IMR-90 (cell line): Measurements from ENCODE around the gene RALGPS1. TPM values are rescaled to one million over a fixed set of nuclear protein-coding genes. Genes with fewer than 3 reads are reported as not detected.

Experiments used
- ATAC-seq: fragments of 200-7000 bp; cut with Tn5 transposase; 2 replicates; pipeline ENCODE4 v1.9.1; 2020; ENCODE audit warnings: low read depth, mild to moderate bottlenecking, moderate library complexity
- BruUV-seq: library from RNA; stranded (reverse); fragments of 400-500 nt; replicated peaks from 2 replicates; lab custom pipeline; 2021; lab: Mats Ljungman, UMichigan
- CTCF ChIA-PET: fragments of 300-600 bp; formaldehyde crosslinking; extraction: SDS; loops from one replicate; lab custom pipeline; 2021; ENCODE audit warnings: antibody characterized with exemption; lab: Yijun Ruan, JAX
- POLR2A ChIA-PET: fragments of 300-600 bp; sonication (Branson Sonifier 250); formaldehyde crosslinking; loops from one replicate; lab custom pipeline; 2022; ENCODE audit warnings: antibody characterized with exemption; ENCODE audit not compliant: unreplicated experiment; lab: Charles Lee
- DNase-seq: peaks from one replicate; pipeline ENCODE4 v3.0.0; 2013
- H2AFZ ChIP-seq: replicated peaks from 2 replicates; pipeline ENCODE3; 2013; ENCODE audit warnings: low read length, mild to moderate bottlenecking; ENCODE audit not compliant: poor library complexity
- H2AK5ac ChIP-seq: 2 replicates; pipeline ENCODE4 v1.6.1; 2013; ENCODE audit warnings: low read depth, low read length, inconsistent platforms
- H2AK9ac ChIP-seq: replicated peaks from 2 replicates; pipeline ENCODE3; 2013; ENCODE audit warnings: mild to moderate bottlenecking, low read depth, low read length, moderate library complexity; ENCODE audit not compliant: poor library complexity
- H2BK120ac ChIP-seq: 2 replicates; pipeline ENCODE4 v1.6.1; 2013; ENCODE audit warnings: low read depth, low read length, inconsistent platforms
- H2BK15ac ChIP-seq: 3 replicates; pipeline ENCODE4 v1.6.1; 2013; ENCODE audit warnings: low read depth, low read length, inconsistent platforms
- H2BK20ac ChIP-seq: 2 replicates; pipeline ENCODE4 v1.6.1; 2013; ENCODE audit warnings: low read depth, mild to moderate bottlenecking, inconsistent platforms, low read length, moderate library complexity
- H2BK5ac ChIP-seq: 2 replicates; pipeline ENCODE4 v1.6.1; 2013; ENCODE audit warnings: mild to moderate bottlenecking, low read depth, low read length, inconsistent platforms; ENCODE audit not compliant: poor library complexity, severe bottlenecking
- H3K14ac ChIP-seq: replicated peaks from 2 replicates; pipeline ENCODE4 v1.6.1; 2013; ENCODE audit warnings: low read depth, low read length, inconsistent platforms
- H3K18ac ChIP-seq: 2 replicates; pipeline ENCODE4 v1.6.1; 2013; ENCODE audit warnings: low read depth, low read length, control low read depth
- H3K23ac ChIP-seq: 2 replicates; pipeline ENCODE4 v1.6.1; 2013; ENCODE audit warnings: low read depth, low read length, inconsistent platforms
- H3K27ac ChIP-seq: 2 replicates; pipeline ENCODE4 v1.5.1; 2013; ENCODE audit warnings: mild to moderate bottlenecking, control low read depth, low read length; ENCODE audit not compliant: insufficient read depth
- H3K27me3 ChIP-seq: 2 replicates; pipeline ENCODE4 v1.6.1; 2013; ENCODE audit warnings: low read length; ENCODE audit not compliant: control insufficient read depth, insufficient read depth
- H3K36me3 ChIP-seq: 2 replicates; pipeline ENCODE4 v1.6.1; 2013; ENCODE audit warnings: low read length, mixed read lengths; ENCODE audit not compliant: control insufficient read depth, insufficient read depth
- H3K4ac ChIP-seq: 2 replicates; pipeline ENCODE4 v1.6.1; 2013; ENCODE audit warnings: low read depth, low read length, inconsistent platforms
- H3K4me1 ChIP-seq: 2 replicates; pipeline ENCODE4 v1.6.1; 2013; ENCODE audit warnings: low read length, mixed read lengths; ENCODE audit not compliant: control insufficient read depth, insufficient read depth
- H3K4me2 ChIP-seq: 2 replicates; pipeline ENCODE4 v1.6.1; 2013; ENCODE audit warnings: low read depth, mild to moderate bottlenecking, control low read depth, low read length, moderate library complexity
- H3K4me3 ChIP-seq: 2 replicates; pipeline ENCODE4 v1.5.1; 2013; ENCODE audit warnings: low read depth, mild to moderate bottlenecking, control low read depth, low read length, moderate library complexity; ENCODE audit not compliant: insufficient read depth
- H3K56ac ChIP-seq: 2 replicates; pipeline ENCODE4 v1.6.1; 2013; ENCODE audit warnings: low read length, inconsistent platforms; ENCODE audit not compliant: insufficient read depth; ENCODE audit errors: extremely low read depth
- H3K79me1 ChIP-seq, 2 experiments: 2 replicates each; pipeline ENCODE4 v1.6.1; 2013; ENCODE audit warnings: low read length in 2 of 2, inconsistent platforms in 1 of 2, low read depth in 1 of 2
- H3K9ac ChIP-seq: 2 replicates; pipeline ENCODE4 v1.6.1; 2013; ENCODE audit warnings: low read depth, low read length, control low read depth
- H3K9me1 ChIP-seq: 2 replicates; pipeline ENCODE4 v1.6.1; 2013; ENCODE audit warnings: low read length, inconsistent platforms; ENCODE audit not compliant: insufficient read depth
- H3K9me3 ChIP-seq: 2 replicates; pipeline ENCODE4 v1.6.1; 2013; ENCODE audit warnings: low read length; ENCODE audit not compliant: control insufficient read depth, insufficient read depth
- H4K20me1 ChIP-seq: 2 replicates; pipeline ENCODE4 v1.6.1; 2013; ENCODE audit warnings: low read length, inconsistent platforms; ENCODE audit not compliant: insufficient read depth
- H4K5ac ChIP-seq: 2 replicates; pipeline ENCODE4 v1.6.1; 2013; ENCODE audit warnings: mild to moderate bottlenecking, low read depth, low read length, control low read depth
- H4K8ac ChIP-seq, 2 experiments: 2 replicates each; pipeline ENCODE4 v1.6.1; 2013; ENCODE audit warnings: low read depth in 2 of 2, low read length in 2 of 2, control low read depth in 1 of 2, inconsistent platforms in 1 of 2
- H4K91ac ChIP-seq: 2 replicates; pipeline ENCODE4 v1.6.1; 2013; ENCODE audit warnings: low read depth, low read length, inconsistent platforms; ENCODE audit not compliant: insufficient read depth
- BHLHE40 ChIP-seq: fragments of 150-350 bp; IDR thresholded peaks from 2 replicates; pipeline ENCODE4 v1.6.1; 2016; ENCODE audit warnings: mild to moderate bottlenecking, low read depth, low read length
- CTCF ChIP-seq: conservative IDR thresholded peaks from 2 replicates; pipeline ENCODE4 v1.5.1; 2012; ENCODE audit warnings: mild to moderate bottlenecking, low read depth, low read length, improper control_type of control experiment
- FOS ChIP-seq: fragments of 150-350 bp; IDR thresholded peaks from 2 replicates; pipeline ENCODE4 v1.6.1; 2016; ENCODE audit warnings: low read depth, low read length
- MAFK ChIP-seq: IDR thresholded peaks from 2 replicates; pipeline ENCODE4 v1.6.1; 2012; ENCODE audit warnings: low read depth, low read length, improper control_type of control experiment
- MAZ ChIP-seq: IDR thresholded peaks from 2 replicates; pipeline ENCODE4 v1.6.1; 2012; ENCODE audit warnings: low read depth, mild to moderate bottlenecking, low read length, improper control_type of control experiment, moderate library complexity, borderline replicate concordance
- MXI1 ChIP-seq: IDR thresholded peaks from 2 replicates; pipeline ENCODE4 v1.6.1; 2012; ENCODE audit warnings: low read depth, mild to moderate bottlenecking, low read length, moderate library complexity, borderline replicate concordance
- NFE2L2 ChIP-seq: fragments of 150-350 bp; IDR thresholded peaks from 2 replicates; pipeline ENCODE4 v1.6.1; 2016; ENCODE audit warnings: low read depth, mild to moderate bottlenecking, low read length
- POLR2A ChIP-seq: IDR thresholded peaks from 2 replicates; pipeline ENCODE4 v1.6.1; 2012; ENCODE audit warnings: mild to moderate bottlenecking, low read depth, low read length
- RAD21 ChIP-seq: IDR thresholded peaks from 2 replicates; pipeline ENCODE4 v1.6.1; 2012; ENCODE audit warnings: low read length, improper control_type of control experiment
- RCOR1 ChIP-seq: IDR thresholded peaks from 2 replicates; pipeline ENCODE4 v1.6.1; 2012; ENCODE audit warnings: mild to moderate bottlenecking, low read length, improper control_type of control experiment; ENCODE audit not compliant: insufficient replicate concordance
- RFX5 ChIP-seq: IDR thresholded peaks from 2 replicates; pipeline ENCODE4 v1.8.0; 2012; ENCODE audit warnings: low read depth, mild to moderate bottlenecking, low read length, moderate library complexity
- SMC3 ChIP-seq: fragments of 150-350 bp; IDR thresholded peaks from 2 replicates; pipeline ENCODE4 v1.6.1; 2016; ENCODE audit warnings: low read depth, mild to moderate bottlenecking, antibody characterized with exemption, low read length, moderate library complexity
- USF2 ChIP-seq: fragments of 150-350 bp; IDR thresholded peaks from 2 replicates; pipeline ENCODE4 v1.6.1; 2017; ENCODE audit warnings: mild to moderate bottlenecking, antibody characterized with exemption, low read length, low read depth
- WGBS, 2 experiments: methylation state at CpG; one replicate each; pipeline versions ENCODE4 v1.1.5 to v1.1.7; 2013; ENCODE audit warnings: missing lambda C conversion rate in 2 of 2; ENCODE audit not compliant: insufficient read length in 1 of 2; ENCODE audit errors: extremely low coverage in 2 of 2; 5-methylcytosine and 5-hydroxymethylcytosine counted together
- dilution Hi-C: fragments of 300-500 bp; cut with HindIII; formaldehyde crosslinking; loops from one replicate; pipeline ENCODE4 v1.14.3; 2018; ENCODE audit warnings: low sequenced_read_pairs; ENCODE audit not compliant: unreplicated experiment
- in situ Hi-C: fragments of 300-500 bp; cut with MboI; formaldehyde crosslinking; loops from 3 replicates; pipeline ENCODE4 v1.14.3; 2019; ENCODE audit warnings: low sequenced_read_pairs, inconsistent platforms, mixed read lengths
- intact Hi-C: fragments of 100-400 bp; cut with micrococcal nuclease; formaldehyde crosslinking; loops from 2 replicates; pipeline ENCODE4 v1.10.0; 2022
- polyA plus RNA-seq, 3 experiments: library from polyadenylated mRNA; depleted of rRNA; stranded (reverse); fragments of >200 nt; gene quantifications; 2 replicates each; pipeline ENCODE4 v1.2.3, GENCODE V29; 2012; ENCODE audit warnings: low replicate concordance in 1 of 3
- total RNA-seq: library from RNA; depleted of rRNA; stranded (reverse); fragments of >200 nt; gene quantifications from 2 replicates; pipeline ENCODE4 v1.2.3, GENCODE V29; 2012

Gene RALGPS1
- total and polyA plus RNA-seq, 2 of the 4 experiments (the other 2 are of a cell fraction), result 0.90 to 2.8 TPM

GRCh38 chr9:126980231-126980630 lies 65.6 kb downstream of the RALGPS1 start (continued):
- no peak for TF ChIP-seq MAFK
- no peak for TF ChIP-seq NFE2L2
- TF ChIP-seq POLR2A, result no peak
- TF ChIP-seq USF2, result no peak

GRCh38 chr9:126981218-126981617 lies 66.6 kb downstream of the RALGPS1 start:
- CTCF ChIA-PET, result no interaction called here
- no TSS peak for BruUV-seq

More at GRCh38 chr9:126981218-126981617, 66.6 kb downstream of the RALGPS1 start:
- Histone ChIP-seq H2AK5ac (no peak overlapping the region), H2BK5ac (no peak overlapping the region), H3K9me3 (peaks cover 4% of the 10 kb centered on the region; the same call in 1 of the 2 replicates), H3K4me3 (no peak overlapping the region), H2BK120ac (no peak overlapping the region), H3K4me2 (no peak overlapping the region), H4K20me1 (no peaks in the 10 kb centered on the region), H3K27me3 (no peaks in the 10 kb centered on the region), H2BK15ac (no peak overlapping the region), H3K9ac (no peak overlapping the region), H4K5ac (no peak overlapping the region), H3K9me1 (peaks cover 4% of the 10 kb centered on the region; the same call in 1 of the 2 replicates), H3K14ac (no peak overlapping the region), H4K8ac (no peak overlapping the region), H2AFZ (peak overlapping the region; percentile 52), H3K56ac (no peak overlapping the region), H3K79me1 (no peaks in the 10 kb centered on the region), H3K36me3 (no peaks in the 10 kb centered on the region), H3K18ac (no peak overlapping the region), H3K4ac (no peak overlapping the region), H3K4me1 (0 out of 2 replicates have a peak, but pooled peaks cover 2% of the 10 kb centered on the region), H3K27ac (no peak overlapping the region), H2BK20ac (no peak overlapping the region), H4K91ac (no peak overlapping the region), H2AK9ac (no peak overlapping the region), H3K23ac (no peak overlapping the region)
- no peak for ATAC-seq
- in situ Hi-C loops (no loop called here), intact Hi-C loops (no loop called here), dilution Hi-C loops (no loop called here)
- TF ChIP-seq POLR2A (no peak), BHLHE40 (no peak), FOS (no peak), MAFK (no peak), RAD21 (no peak), CTCF (no peak), MXI1 (no peak), SMC3 (no peak), RCOR1 (no peak), MAZ (no peak), RFX5 (no peak), USF2 (no peak)
- DNase-seq, result no peak
- POLR2A ChIA-PET, result no interaction called here
- 75% methylated on average over 1 of the region's 2 CpGs; no CpG with 5 or more reads in 1 of the 2 experiments for WGBS, 2 experiments
